K562 (cell line): Measurements from ENCODE around the gene DTX3. TPM values are rescaled to one million over a fixed set of nuclear protein-coding genes. Genes with fewer than 3 reads are reported as not detected.

Experiments used
- ATF2 ChIP-seq: sonication (generic); formaldehyde crosslinking; IDR thresholded peaks from 2 replicates; pipeline ENCODE4 v1.8.1; 2022; ENCODE audit warnings: missing genetic modification reagents
- CREB5 ChIP-seq: fragments of 250-450 bp; sonication (Bioruptor Pico); IDR thresholded peaks from 2 replicates; pipeline ENCODE4 v1.5.0; 2020; ENCODE audit warnings: mild to moderate bottlenecking
- EP300 ChIP-seq: IDR thresholded peaks from 2 replicates; pipeline ENCODE4 v1.6.1; 2012; ENCODE audit warnings: low read length, improper control_type of control experiment
- FOXK2 ChIP-seq, 2 experiments: fragments of 450-650 bp; IDR thresholded peaks in 1 of 2; conservative IDR thresholded peaks in 1 of 2; 2 replicates each; pipeline ENCODE4 v1.6.1; 2016; ENCODE audit warnings: low read depth in 2 of 2, mild to moderate bottlenecking in 1 of 2
- HINFP ChIP-seq: fragments of 450-650 bp; conservative IDR thresholded peaks from 2 replicates; pipeline ENCODE4 v1.6.1; 2016; ENCODE audit warnings: missing genetic modification characterization, low read depth, mild to moderate bottlenecking, control low read depth, missing compliant biosample characterization
- HMG20B ChIP-seq: fragments of 250-450 bp; sonication (Bioruptor Pico); IDR thresholded peaks from 2 replicates; pipeline ENCODE4 v1.5.0; 2021; ENCODE audit warnings: mild to moderate bottlenecking
- RAD51 ChIP-seq: fragments of 450-650 bp; IDR thresholded peaks from 2 replicates; pipeline ENCODE4 v1.7.1; 2016; ENCODE audit warnings: low read depth, mild to moderate bottlenecking, borderline replicate concordance
- SIN3A ChIP-seq, 2 experiments: fragments of 150-350 bp in 1 of 2; IDR thresholded peaks; 2 replicates each; pipeline ENCODE4 v1.6.1; 2011 to 2016; ENCODE audit warnings: borderline replicate concordance in 2 of 2, low read depth in 2 of 2, low read length in 2 of 2, mild to moderate bottlenecking in 2 of 2, moderate library complexity in 2 of 2; ENCODE audit not compliant: control insufficient read depth in 1 of 2
- SMARCA4 ChIP-seq: fragments of 450-650 bp; IDR thresholded peaks from 2 replicates; pipeline ENCODE4 v1.6.1; 2016
- TEAD1 ChIP-seq, 2 experiments: fragments of 450-650 bp in 1 of 2; sonication (generic) in 1 of 2; formaldehyde crosslinking; IDR thresholded peaks; 2 replicates each; pipeline versions ENCODE4 v1.4.0 to v1.8.0; 2020 to 2022; ENCODE audit warnings: mild to moderate bottlenecking in 2 of 2, missing genetic modification reagents in 1 of 2
- TFAM ChIP-seq: fragments of 250-450 bp; sonication (Bioruptor Pico); conservative IDR thresholded peaks from 2 replicates; pipeline ENCODE4 v1.5.0; 2021; ENCODE audit warnings: mild to moderate bottlenecking, moderate library complexity
- TFAP4 ChIP-seq: sonication (generic); formaldehyde crosslinking; IDR thresholded peaks from 2 replicates; pipeline ENCODE4 v1.8.0; 2022; ENCODE audit warnings: missing genetic modification reagents, mild to moderate bottlenecking, moderate library complexity, borderline replicate concordance
- TSHZ1 ChIP-seq: fragments of 250-450 bp; sonication (Bioruptor Pico); IDR thresholded peaks from 2 replicates; pipeline ENCODE4 v1.4.0; 2020; ENCODE audit warnings: mild to moderate bottlenecking, moderate library complexity
- ZNF133 ChIP-seq: fragments of 250-450 bp; sonication (Bioruptor Pico); IDR thresholded peaks from 2 replicates; pipeline ENCODE4 v1.4.0; 2020; ENCODE audit warnings: mild to moderate bottlenecking
- ZNF639 ChIP-seq, 2 experiments: fragments of 200-800 bp in 1 of 2; sonication (Bioruptor generic) in 1 of 2; sonication (generic) in 1 of 2; formaldehyde crosslinking in 1 of 2; IDR thresholded peaks in 1 of 2; conservative IDR thresholded peaks in 1 of 2; 2 replicates each; pipeline versions ENCODE4 v1.5.0 to v1.6.1; 2016 to 2020; ENCODE audit warnings: missing compliant biosample characterization in 1 of 2, missing genetic modification characterization in 1 of 2, missing genetic modification reagents in 1 of 2
- polyA plus RNA-seq, 8 experiments: library from polyadenylated mRNA; depleted of rRNA in 4 of 8; stranded (reverse) in 5 of 8; unstranded in 3 of 8; fragments of >200 nt; fragmentation: Nextera tagmentation in 2 of 8; fragmentation: Illumina TruSeq in 1 of 8; extraction: Ambion mirVana in 2 of 8; extraction: Trizol in 1 of 8; gene quantifications; 2 replicates each; pipeline versions ENCODE4 v1.2.1 to v1.2.3, GENCODE V29; 2011 to 2014; ENCODE audit warnings: inconsistent platforms in 1 of 8, missing spikeins in 1 of 8
- total RNA-seq, 7 experiments: library from RNA; depleted of rRNA in 6 of 7; stranded (reverse); fragments of >200 nt in 6 of 7; fragmentation: Illumina TruSeq in 2 of 7; extraction: Trizol in 2 of 7; gene quantifications; 2 replicates each; pipeline versions ENCODE4 v1.2.1 to v1.2.3, GENCODE V29; 2011 to 2021; ENCODE audit warnings: low replicate concordance in 1 of 7

The DTX3 gene
- total and polyA plus RNA-seq, 9 of the 15 experiments (the other 6 are each of a cell fraction or from before 2014, with no cell fraction given): 0.03 to 0.09 (median 0.06) TPM; not detected in 6

- TF ChIP-seq HINFP (tag) (peak; percentile 69), CREB5 (CRISPR knock-in tag) (no peak), TFAM (no peak), TEAD1 (CRISPR knock-in tag; IDR thresholded peaks at IDR 0.05) (peak in 1 of 2 experiments; percentile 50; a peak in 1 of 4 replicates), ATF2 (CRISPR knock-in tag) (no peak), ZNF639 (CRISPR knock-in tag; conservative IDR thresholded peaks at IDR 0.05 in 1 of 2, IDR thresholded peaks at IDR 0.05 in 1 of 2) (no peak), SMARCA4 (0 out of 2 replicates have a peak, but pooled peaks have one; percentile 46), FOXK2 (conservative IDR thresholded peaks at IDR 0.05 in 1 of 2, IDR thresholded peaks at IDR 0.05 in 1 of 2; ENCODE audit: low read depth in 2 of 2) (no peak), HMG20B (no peak), RAD51 (no peak), TSHZ1 (CRISPR knock-in tag) (no peak), SIN3A (IDR thresholded peaks at IDR 0.05; ENCODE audit: borderline replicate concordance in 2 of 2, control insufficient read depth in 1 of 2, low read depth in 2 of 2, low read length in 2 of 2) (no peak), ZNF133 (no peak), TFAP4 (CRISPR knock-in tag) (no peak), EP300 (no peak)
Measured at GRCh38 chr12:57621497-57622292, 17.1 kb downstream of the DTX3 start (continued).
